SIG-M5 treated with dmso at 0.1 percent for 504 hours (cell line): ENCODE measurements around the gene CFAP100.

Experiments
- DNase-seq: peaks from one replicate; lab custom pipeline; 2025; ENCODE audit not compliant: unreplicated experiment; lab: John Stamatoyannopoulos, UW

Gene CFAP100

DNA sequence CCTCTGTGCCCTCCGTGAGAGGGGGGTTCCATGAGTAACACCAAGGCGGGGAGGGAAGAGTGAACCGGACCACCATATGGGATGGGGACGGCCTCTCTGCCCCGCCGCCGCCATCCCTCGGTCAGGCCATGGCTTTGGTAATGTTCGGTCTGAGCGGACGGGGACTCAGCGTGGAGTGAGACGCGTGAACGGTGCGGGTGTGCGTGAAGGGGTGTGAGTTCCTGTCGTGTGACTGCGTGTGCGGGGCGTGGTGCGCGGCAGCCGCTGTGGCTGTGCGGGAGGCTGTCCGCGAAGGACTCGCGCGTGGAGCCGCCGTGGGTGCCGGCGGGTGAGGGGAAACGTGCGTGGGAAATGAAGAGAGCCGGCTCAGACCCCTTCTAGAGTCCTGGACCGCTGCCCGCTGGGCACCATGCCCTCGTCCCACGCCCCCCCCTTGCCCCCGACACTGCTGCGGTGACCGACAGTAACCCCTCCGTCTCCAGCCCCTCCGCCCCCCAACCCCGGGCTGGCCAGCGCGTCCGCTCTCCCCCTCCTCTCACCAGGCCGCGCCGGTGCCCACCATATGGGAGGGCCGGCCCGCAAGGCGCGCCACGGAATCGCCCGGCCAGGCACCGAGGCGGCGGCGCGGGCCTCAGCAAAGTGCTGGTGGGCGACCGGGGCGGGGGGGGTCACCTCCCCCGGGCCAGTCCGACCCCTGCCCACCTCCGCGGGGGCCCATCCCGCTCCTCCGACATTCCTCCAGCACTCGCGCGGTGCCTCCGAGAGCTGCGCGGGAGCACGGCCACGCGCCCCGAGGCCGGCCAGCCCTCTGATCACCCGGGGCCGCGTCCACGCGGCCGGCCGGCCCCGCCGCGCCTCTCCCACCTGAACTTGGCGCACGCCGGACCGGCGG is 38.1 kb upstream of the CFAP100 start:
- DNase-seq = no peak

DNA sequence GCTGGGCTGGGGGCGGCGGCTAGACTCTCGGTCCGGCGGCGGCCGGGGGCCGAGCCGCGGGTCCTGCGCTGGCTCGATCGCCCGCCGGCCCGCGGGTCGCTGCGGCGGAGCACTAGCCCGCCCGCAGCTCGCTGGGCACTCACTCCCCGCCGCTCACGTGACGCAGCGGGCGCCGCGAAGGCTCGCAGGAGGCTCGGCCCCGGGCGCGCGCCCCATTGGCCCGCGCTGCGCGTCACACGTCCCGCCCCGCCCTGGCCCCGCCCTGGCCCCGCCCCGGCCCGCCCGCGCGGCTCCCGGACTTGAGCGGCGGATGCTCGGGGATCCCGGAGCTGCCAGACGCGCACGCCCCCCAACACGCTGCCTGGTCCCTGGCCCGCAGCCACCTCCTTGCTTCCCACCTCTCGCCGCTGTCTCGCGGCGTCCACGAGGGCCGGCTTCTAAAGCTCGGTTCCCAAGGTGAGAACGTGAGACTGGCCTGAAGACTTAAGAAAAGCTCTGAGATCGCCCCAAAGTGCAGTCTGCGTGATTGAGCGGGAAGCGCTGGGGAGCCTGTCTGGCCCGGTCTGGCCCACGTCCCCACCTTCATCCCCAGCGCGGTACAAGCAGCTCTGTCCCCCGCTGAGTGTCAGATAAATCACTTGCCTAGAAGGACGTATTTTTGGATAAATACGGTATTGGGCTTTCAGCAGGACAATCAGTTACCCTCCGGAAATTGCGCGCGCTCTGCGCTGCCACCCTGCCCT is 37.2 kb upstream of the CFAP100 start, which contains the start of gene KLF15:
Gene KLF15, minus strand, starts transcription at position 114 of the 743 bp plus-strand sequence. CDS start 4,486 bp downstream, outside the sequence.
- peak; percentile 72 for DNase-seq

DNA sequence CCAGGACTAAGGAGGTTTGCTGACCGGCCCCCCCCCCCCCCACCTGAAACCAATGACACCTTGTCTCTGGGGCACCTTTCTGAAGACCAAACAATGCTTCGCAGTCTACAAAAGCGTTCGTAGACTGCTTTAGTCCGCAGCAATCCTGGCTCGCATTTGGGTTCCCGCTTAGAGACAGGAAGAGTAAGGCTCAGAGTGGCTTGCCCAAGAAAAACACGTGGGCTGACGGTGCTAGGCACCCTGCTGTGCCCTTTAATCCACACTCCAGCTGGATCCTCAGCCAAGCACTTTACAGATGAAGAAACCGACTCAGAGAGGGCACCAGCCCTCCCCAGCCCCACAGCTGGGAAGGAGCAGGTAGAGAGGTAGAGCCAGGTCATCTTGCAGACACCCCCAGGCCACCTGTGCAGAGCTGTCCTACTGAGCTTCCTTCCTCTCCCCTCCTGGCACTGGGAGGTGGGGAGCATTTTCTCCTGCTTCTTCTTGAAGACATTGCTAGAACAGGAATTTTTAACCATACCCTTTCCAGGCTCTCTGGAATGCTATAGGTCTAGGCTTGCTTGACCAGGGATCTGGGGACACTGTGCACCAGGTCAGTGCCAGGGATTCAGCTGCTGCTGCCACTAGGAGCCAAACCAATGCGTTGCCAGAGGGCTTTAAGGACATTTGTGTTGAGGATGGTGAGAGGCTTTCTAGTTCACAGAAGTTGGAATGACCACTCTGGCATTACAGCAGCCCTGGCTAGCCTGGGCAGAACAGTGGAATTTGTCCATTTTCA is 36.5 kb upstream of the CFAP100 start:
- peak; percentile 38 for DNase-seq

DNA sequence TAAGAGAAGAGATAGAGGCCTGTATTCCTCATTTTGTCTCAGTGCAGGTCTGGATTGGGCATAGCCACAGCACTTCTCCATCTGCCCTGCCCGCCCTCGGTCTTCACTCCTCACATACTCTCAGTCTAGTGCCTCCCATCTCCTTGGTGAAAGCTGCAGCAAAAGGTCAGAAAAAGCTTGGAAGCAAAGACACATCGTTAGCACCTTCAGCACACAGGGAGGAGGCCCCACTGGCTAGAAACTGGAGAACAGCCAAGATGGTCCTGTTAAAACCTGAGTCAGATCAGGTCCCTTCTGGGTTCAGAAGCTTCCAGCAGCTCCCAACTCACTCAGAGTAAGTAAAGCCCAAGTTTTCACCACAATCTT is 35.9 kb upstream of the CFAP100 start:
- no peak for DNase-seq

DNA sequence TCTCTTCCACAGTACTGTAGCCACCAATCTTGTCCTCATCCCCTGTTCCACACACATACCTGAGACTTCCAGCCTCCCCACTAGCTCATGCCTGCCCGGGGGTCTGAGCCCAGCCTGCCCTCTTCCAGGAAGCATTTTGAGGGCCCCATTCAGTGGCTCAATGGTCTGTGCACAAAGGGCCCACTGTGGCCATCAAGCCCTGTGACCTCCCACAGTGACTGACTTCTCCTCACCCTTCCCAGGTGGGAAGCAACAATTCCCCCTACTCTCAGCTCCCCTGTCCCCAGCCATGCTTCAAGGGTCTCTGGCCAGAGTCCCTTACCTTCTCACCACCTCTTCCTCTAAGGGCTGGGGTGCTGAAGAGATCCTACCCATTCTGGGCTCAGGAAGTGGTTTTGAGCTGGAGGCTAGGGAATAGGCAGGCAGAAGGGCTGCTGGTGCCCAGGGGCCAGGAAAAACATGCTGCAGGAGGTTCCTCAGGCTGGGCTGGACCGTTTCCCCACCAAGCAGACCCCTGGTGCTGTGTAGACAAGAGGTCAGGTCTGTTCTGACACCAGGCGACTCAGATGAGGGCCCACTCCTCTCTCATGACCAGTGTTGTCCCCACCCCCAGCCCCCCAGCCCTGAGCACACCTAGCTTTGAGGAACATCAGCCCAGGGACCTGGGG is 34.5 kb upstream of the CFAP100 start:
- no peak for DNase-seq

DNA sequence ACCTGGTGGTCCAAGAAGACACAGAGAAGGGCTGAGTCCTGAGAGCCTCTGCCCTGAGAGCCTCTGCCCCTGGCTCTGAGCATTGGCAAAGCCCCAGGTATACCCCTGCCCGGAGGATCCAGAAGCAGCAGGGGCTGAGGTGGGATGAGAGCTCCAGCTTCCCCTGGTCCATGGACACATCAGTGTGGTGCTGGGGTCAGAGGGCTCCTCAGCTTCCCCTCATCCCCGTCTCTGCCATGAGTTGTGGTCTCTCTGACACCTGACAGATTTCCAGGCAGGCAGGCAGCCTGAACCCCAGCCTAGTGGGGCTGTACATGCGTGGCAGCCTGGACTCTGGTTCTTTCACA is 34.0 kb upstream of the CFAP100 start:
- no peak for DNase-seq

DNA sequence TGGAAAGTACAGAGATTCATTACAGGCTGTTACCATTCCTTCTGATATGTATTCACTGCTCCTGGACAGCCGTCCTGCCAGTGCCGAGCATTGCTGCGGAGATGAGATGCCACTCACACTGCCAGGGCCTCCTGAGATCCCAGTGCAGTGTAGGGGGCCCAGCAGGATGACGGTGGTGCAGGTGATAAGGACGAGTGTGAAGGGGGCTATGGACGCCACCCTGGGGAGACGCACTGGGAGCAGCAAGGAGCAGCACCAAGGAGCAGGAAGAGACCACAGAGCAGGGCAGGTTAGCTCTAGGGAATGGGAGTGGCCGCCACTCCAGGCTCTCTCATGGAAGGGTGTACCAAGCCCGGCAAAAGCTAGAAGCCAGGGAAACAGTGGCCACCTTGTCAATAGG is 33.5 kb upstream of the CFAP100 start:
- no peak for DNase-seq

DNA sequence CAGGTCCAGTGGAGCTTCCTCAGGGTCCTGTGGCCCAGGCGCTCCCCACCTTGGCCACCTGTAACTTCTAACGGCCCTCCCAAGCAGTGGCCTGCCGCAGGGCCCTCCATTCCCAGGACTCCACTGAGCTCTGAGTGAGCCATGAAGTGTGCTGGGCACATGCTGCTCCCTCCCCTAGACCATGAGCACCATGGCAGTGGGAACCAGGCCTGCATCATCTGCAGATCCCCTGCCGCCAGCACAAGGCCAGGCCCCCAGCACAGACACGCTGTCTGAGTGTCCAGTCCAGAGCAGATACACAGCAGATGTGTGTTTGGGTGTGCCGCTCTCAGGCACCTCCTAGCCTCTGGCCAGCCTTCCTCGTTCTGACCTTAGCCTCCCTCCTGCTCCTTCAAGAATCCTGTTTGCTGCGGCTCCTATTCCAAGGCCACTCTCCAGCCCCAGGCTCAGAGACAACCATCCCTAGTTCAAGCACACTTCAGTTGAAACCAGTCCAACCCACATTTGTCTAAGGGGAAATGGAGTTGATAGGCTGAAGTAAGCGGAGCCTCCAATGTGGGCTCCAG is 30.5 kb upstream of the CFAP100 start:
- no peak for DNase-seq

DNA sequence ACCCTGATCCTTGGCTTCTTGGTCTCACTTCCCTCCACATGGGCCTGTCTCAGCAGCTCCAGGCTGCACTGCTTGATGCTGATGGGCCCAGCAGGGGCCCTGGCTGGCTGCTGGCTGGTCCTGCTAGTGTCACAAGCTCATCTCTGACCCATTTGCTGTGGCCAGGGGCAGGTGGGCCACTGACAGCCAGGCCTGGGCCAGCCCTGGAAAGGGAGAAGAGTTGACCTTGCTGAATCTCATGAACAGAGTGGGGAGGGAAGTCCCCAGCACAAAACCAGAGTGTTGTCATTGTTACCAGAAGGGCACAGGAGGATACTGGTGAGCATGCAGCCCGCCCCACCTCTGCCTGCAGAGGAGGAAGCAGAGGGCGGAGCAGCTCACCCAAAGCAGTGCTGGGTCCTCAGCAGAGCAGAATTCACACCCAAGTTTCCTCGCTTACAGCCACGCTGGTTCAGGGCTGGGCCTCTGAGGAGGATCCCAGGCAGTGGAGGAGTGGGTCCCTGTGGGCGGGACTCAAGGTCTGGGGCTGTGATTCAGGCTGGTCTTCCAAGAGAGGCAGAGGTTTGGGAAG is 29.9 kb upstream of the CFAP100 start:
- no peak for DNase-seq

DNA sequence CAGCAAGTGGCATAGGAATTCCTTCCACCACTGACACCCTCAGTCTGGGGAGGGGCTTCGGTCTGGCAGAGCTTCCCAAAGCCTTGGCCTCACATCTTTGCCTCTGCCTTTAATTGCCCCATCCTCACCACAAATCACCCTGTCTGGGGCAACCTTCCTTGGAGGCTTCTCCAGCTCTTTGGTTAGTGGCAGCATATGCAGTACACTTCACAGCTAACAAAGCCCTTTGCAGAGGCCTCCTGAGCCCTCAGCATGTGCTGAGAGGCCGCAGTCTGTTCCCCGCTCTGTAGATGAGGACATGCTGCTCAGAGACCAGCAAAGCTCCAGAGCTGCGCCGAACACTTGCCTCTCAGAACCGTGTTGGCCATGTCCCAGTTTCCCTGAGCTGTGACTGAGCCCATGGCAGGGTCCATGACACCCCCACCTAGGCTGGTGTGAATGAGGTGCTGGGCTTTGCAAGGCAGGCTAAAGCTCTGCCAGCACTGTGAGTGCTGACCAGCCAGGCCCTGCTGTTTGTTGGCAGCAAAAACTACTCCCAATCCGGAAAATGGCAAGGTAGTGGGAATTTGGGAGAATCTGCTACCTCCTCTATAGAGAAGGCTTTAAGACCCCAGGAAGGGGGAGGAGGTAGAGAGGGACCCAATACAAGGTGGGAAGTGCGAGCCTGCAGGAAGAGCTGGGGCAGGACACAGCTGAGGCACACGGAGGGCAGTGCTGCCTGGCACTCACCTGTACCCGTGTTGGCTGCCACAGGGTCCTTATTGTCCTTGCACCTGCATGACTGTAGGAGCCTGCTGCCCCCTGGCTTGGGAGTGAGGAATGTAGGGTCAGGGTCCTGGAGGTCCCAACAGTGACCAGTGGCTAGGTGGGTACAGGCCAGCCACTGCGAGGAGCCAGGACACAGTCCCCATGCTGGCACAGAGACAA is 29.1 kb upstream of the CFAP100 start:
- no peak for DNase-seq

DNA sequence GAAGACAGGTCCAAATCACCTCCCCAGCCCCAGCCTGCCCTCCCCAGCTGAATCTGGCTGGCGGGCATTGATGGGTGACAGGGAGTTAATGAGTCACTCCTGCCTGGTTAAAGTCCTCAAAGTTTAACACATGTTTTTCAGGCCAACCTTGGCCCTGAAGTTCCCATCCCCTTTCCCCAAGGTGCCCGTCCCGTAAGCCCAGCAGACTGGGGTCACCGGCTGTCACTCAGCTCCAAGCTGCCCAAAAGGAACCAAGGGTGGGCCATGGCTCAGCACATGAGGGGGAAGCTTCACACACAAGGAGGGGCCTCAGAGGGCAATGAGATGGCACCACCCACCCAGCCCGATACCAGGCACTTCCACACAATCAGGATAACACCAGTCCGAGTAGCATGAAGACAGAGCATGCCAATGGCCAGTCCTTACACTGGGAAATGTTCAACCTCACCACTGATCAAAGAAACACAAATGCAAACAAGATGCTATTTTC is 27.3 kb upstream of the CFAP100 start:
- no peak for DNase-seq

DNA sequence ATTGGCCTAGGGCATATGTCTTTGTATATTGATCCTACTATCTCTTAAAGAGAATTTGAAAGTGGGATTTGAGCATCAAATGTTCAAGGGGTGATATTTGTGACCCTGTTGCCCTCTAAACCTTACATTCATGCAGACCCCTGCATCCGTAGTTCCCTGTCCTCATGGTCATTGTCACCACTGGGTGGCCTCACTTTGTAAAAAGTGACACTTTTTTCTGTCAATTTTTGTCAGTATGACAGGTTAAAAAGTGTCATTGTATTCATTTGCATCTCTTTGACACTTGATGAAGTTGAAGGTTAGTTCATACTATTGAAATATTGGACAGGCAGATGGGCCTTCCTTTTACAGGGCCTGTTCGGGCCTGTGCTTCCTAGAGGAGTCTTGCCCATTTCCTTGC is 25.2 kb upstream of the CFAP100 start:
- DNase-seq = no peak

DNA sequence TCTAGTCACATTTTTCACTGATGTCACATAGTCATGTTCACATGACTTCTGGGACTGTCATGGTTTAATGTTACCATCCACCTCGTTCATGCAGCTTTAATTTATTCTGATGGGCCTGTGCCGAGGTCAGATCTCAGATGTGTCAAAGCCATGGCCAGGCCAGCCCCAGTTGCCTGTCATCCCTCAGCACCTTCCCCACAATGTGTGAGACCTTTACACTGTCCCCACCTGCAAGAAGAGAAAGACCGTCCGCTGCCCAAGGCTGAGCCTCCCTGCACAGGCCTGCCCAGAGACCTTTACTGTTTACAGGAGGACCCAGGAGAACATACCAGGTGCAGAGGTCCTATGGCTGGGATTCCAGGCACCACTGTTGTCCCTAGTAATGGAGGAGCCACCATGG is 24.7 kb upstream of the CFAP100 start:
- DNase-seq = no peak

DNA sequence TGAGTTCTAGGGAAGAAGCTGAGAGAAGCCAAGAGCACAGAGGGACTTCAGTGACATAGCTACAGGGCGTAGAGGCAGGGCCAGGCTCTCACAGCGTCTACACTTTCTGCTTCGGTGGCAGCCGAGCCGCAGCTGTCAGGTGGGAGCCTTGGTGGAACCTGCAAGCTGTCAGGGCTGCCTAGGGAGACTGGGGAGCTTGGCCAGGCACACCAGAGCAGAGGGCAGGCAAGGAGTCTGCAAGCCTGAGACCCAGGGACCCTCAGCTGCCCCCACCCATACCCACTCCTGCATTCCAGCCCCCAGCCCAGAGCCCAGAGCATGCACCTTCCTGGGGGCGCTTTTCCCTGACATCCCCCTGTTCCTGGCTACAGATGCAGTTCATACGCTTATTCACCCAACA is 24.1 kb upstream of the CFAP100 start:
- no peak for DNase-seq

DNA sequence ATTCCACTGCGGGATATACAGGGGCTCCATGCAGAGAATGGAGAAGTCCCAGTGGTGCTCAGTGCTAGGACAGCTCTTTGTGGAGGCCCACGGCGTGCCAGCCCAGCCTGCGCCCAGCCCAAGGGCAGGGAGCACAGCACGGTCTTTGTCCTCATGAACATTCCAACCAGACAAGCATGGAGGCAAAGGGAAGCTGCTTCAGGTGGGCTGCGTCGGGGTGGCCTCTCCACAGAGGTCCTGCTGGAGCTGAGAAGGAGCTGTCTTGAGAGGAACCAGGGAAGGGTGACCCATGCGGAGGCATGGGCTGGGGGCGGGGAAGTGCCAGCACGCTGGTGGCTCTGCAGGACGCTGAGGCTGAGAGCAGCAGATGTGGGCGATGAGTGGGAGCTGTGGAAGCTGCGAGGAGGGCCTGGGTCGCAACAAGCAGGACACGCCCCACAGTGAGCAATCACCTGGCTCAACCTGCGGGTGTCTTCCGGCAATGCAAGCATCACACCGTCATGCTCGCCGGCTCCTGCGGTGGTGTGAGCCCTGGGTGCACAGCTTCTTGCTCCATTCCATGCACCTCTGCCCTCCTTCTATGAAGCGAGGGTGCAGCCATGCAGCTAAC is 23.5 kb upstream of the CFAP100 start:
- DNase-seq = no peak

DNA sequence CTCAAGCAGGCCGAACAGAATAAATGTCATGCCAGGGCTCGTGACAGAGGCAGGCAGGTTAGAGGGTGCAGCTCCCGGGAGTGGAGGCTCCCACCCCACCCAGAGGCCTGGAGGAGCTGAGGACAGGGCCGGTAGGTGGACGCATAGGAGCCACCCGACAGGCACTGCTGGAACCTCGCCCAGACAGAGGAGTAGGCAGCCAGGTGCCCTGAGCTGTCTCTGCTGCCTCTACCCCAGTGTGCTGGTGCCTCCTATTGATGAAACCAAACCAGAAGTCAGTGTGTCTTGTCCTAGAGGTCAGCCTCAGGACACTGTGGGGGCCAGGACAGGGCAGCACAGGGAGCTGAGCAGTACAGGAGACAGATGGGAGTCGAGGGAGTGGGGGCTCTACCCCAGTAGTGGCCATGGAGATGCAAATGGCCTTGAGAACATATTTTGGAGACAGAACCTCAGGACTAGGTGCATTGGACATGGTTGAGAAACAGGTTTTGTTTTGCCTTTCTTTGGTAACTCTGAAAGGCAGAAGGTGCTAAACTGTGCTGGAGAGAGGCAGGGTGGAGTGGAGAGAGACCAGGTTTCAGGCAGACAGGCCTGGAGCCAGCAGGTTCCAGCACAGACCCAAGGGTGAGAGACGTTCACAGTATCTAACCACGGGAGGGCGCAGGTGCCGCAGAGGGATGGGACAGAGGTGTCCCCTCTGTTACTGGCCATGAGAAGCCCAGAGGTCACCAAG is 22.1 kb upstream of the CFAP100 start:
- DNase-seq = no peak

DNA sequence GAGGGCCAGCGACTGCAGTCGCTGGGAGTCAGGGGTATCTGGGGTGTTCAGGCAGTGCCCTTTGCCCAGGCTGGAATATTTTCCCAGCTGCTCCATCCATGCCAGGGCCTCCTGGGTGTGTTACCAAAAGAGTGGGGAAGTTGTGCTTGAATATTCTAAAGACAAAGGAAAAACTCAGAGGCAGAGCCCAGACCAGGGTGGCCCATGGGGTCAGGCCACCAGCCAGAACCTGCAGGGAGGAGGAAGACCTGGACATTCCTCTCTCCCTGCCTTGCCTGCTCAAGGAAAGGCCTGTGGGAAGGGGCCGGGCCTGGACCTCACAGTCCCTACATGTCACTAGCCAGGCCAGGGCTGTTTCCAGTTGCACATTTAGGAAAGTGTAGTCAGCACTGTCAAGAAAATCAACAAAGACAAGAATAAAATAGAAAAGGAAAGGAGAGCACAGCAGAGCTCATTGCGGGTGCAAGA is 21.5 kb upstream of the CFAP100 start:
- DNase-seq = no peak
